H9 (cell line): ENCODE results near the gene KLHDC9. TPM values are rescaled to one million over a fixed set of nuclear protein-coding genes. Genes with fewer than 3 reads are reported as not detected.

Source experiments
- DNase-seq: peaks from one replicate; pipeline ENCODE4 v3.0.0-alpha.2; 2017
- H2AFZ ChIP-seq: one replicate; pipeline ENCODE4 v1.6.1; 2013; ENCODE audit warnings: mild to moderate bottlenecking, low read length, control low read depth, moderate library complexity
- H2AK5ac ChIP-seq: 2 replicates; pipeline ENCODE4 v1.6.1; 2013; ENCODE audit warnings: low read length, control low read depth, mixed read lengths; ENCODE audit not compliant: insufficient read length
- H2BK120ac ChIP-seq: one replicate; pipeline ENCODE4 v1.6.1; 2013; ENCODE audit warnings: low read depth, mild to moderate bottlenecking, low read length, control low read depth, inconsistent platforms; ENCODE audit not compliant: poor library complexity, severe bottlenecking
- H2BK12ac ChIP-seq: 2 replicates; pipeline ENCODE4 v1.6.1; 2013; ENCODE audit warnings: low read length, control low read depth, mixed read lengths, low read depth; ENCODE audit not compliant: insufficient read length
- H2BK15ac ChIP-seq: 2 replicates; pipeline ENCODE4 v1.6.1; 2013; ENCODE audit warnings: low read depth, low read length, control low read depth
- H2BK20ac ChIP-seq: one replicate; pipeline ENCODE4 v1.6.1; 2013; ENCODE audit warnings: low read depth, mild to moderate bottlenecking, low read length, control low read depth, inconsistent platforms; ENCODE audit not compliant: poor library complexity, severe bottlenecking
- H2BK5ac ChIP-seq: 2 replicates; pipeline ENCODE4 v1.6.1; 2013; ENCODE audit warnings: low read length, control low read depth, mixed read lengths; ENCODE audit not compliant: insufficient read length
- H3K14ac ChIP-seq: 2 replicates; pipeline ENCODE4 v1.6.1; 2013; ENCODE audit warnings: low read length, control low read depth; ENCODE audit not compliant: insufficient read depth
- H3K18ac ChIP-seq: 2 replicates; pipeline ENCODE4 v1.6.1; 2013; ENCODE audit warnings: low read depth, mild to moderate bottlenecking, mixed read lengths, low read length, control low read depth; ENCODE audit not compliant: insufficient read length
- H3K23ac ChIP-seq: 2 replicates; pipeline ENCODE4 v1.6.1; 2013; ENCODE audit warnings: low read length, control low read depth, mixed read lengths, low read depth; ENCODE audit not compliant: insufficient read length
- H3K23me2 ChIP-seq: 2 replicates; pipeline ENCODE4 v1.6.1; 2013; ENCODE audit warnings: low read depth, mild to moderate bottlenecking, mixed read lengths, low read length, control low read depth; ENCODE audit not compliant: insufficient read length, poor library complexity, severe bottlenecking
- H3K27ac ChIP-seq: 2 replicates; pipeline ENCODE4 v1.5.1; 2013; ENCODE audit warnings: low read length, control low read depth, mixed read lengths, low read depth; ENCODE audit not compliant: insufficient read length
- H3K27me3 ChIP-seq: 2 replicates; pipeline ENCODE4 v1.6.1; 2013; ENCODE audit warnings: low read length, control low read depth, inconsistent platforms; ENCODE audit not compliant: insufficient read depth
- H3K4ac ChIP-seq: 2 replicates; pipeline ENCODE4 v1.6.1; 2013; ENCODE audit warnings: low read depth, mild to moderate bottlenecking, control low read depth, inconsistent platforms, low read length, moderate library complexity
- H3K4me1 ChIP-seq: 2 replicates; pipeline ENCODE4 v1.6.1; 2013; ENCODE audit warnings: low read length, control low read depth, inconsistent platforms; ENCODE audit not compliant: insufficient read depth
- H3K4me2 ChIP-seq: 2 replicates; pipeline ENCODE4 v1.6.1; 2013; ENCODE audit warnings: low read length, control low read depth, mixed read lengths; ENCODE audit not compliant: insufficient read length, insufficient read depth
- H3K56ac ChIP-seq: 2 replicates; pipeline ENCODE4 v1.6.1; 2013; ENCODE audit warnings: low read depth, mild to moderate bottlenecking, mixed read lengths, low read length, control low read depth; ENCODE audit not compliant: insufficient read length
- H3K79me1 ChIP-seq: 2 replicates; pipeline ENCODE4 v1.6.1; 2013; ENCODE audit warnings: low read depth, mild to moderate bottlenecking, moderate library complexity, low read length, control low read depth, inconsistent platforms; ENCODE audit not compliant: insufficient read depth, poor library complexity, severe bottlenecking
- H3K79me2 ChIP-seq: 2 replicates; pipeline ENCODE4 v1.6.1; 2013; ENCODE audit warnings: low read length, control low read depth, inconsistent platforms; ENCODE audit not compliant: insufficient read depth
- H3K9ac ChIP-seq: 2 replicates; pipeline ENCODE4 v1.6.1; 2013; ENCODE audit warnings: low read length, control low read depth, mixed read lengths; ENCODE audit not compliant: insufficient read length; ENCODE audit errors: extremely low read depth
- H3K9me3 ChIP-seq: one replicate; pipeline ENCODE4 v1.6.1; 2013; ENCODE audit warnings: low read depth, low read length, inconsistent platforms; ENCODE audit not compliant: control insufficient read depth
- H3T11ph ChIP-seq: one replicate; pipeline ENCODE4 v1.6.1; 2013; ENCODE audit warnings: mild to moderate bottlenecking, low read length, control low read depth, inconsistent platforms
- H4K20me1 ChIP-seq: one replicate; pipeline ENCODE4 v1.6.1; 2013; ENCODE audit not compliant: control insufficient read depth, insufficient read length, insufficient read depth
- H4K5ac ChIP-seq: 2 replicates; pipeline ENCODE4 v1.6.1; 2013; ENCODE audit warnings: low read depth, mild to moderate bottlenecking, mixed read lengths, low read length, control low read depth; ENCODE audit not compliant: insufficient read length
- H4K8ac ChIP-seq: replicated peaks from 2 replicates; pipeline ENCODE4 v1.6.1; 2013; ENCODE audit warnings: low read length, control low read depth, mixed read lengths, low read depth; ENCODE audit not compliant: insufficient read length
- H4K91ac ChIP-seq: 2 replicates; pipeline ENCODE4 v1.6.1; 2013; ENCODE audit warnings: low read depth, mild to moderate bottlenecking, moderate library complexity, mixed read lengths, low read length, control low read depth; ENCODE audit not compliant: insufficient read length
- H3K27ac Mint-ChIP-seq, 3 experiments: 2 replicates in 2 of 3; 3 replicates in 1 of 3; pipeline ENCODE4 v1.8.0; 2020 to 2021; ENCODE audit warnings: mixed read lengths in 3 of 3, mild to moderate bottlenecking in 1 of 3, moderate library complexity in 1 of 3
- H3K27me3 Mint-ChIP-seq: 2 replicates; pipeline ENCODE4 v1.8.0; 2021; ENCODE audit warnings: low read depth, mild to moderate bottlenecking, moderate library complexity, mixed read lengths
- H3K36me3 Mint-ChIP-seq, 3 experiments: 2 replicates in 2 of 3; 3 replicates in 1 of 3; pipeline ENCODE4 v1.8.0; 2020 to 2021; ENCODE audit warnings: low read depth in 3 of 3, mixed read lengths in 3 of 3; ENCODE audit not compliant: insufficient read depth in 1 of 3
- H3K4me1 Mint-ChIP-seq, 2 experiments: 2 replicates each; pipeline ENCODE4 v1.8.0; 2020; ENCODE audit warnings: mixed read lengths in 2 of 2
- H3K4me3 Mint-ChIP-seq, 2 experiments: 2 replicates in 1 of 2; 3 replicates in 1 of 2; pipeline ENCODE4 v1.8.0; 2020 to 2021; ENCODE audit warnings: mild to moderate bottlenecking in 2 of 2, mixed read lengths in 2 of 2, moderate library complexity in 1 of 2
- H3K9me3 Mint-ChIP-seq, 2 experiments: 2 replicates in 1 of 2; 3 replicates in 1 of 2; pipeline ENCODE4 v1.8.0; 2020; ENCODE audit warnings: mild to moderate bottlenecking in 2 of 2, mixed read lengths in 2 of 2, moderate library complexity in 1 of 2
- CTCF ChIP-seq: fragments of 200-600 bp; sonication (generic); conservative IDR thresholded peaks from 3 replicates; pipeline ENCODE4 v1.8.0; 2021; ENCODE audit warnings: antibody characterized with exemption, mild to moderate bottlenecking
- whole genome bisulfite sequencing: extraction: QIAGEN DNeasy Blood & Tissue Kit; methylation state at CpG from one replicate; pipeline ENCODE4 v1.1.7; 2013; ENCODE audit warnings: missing lambda C conversion rate, low lambda C conversion rate, mixed read lengths; ENCODE audit not compliant: insufficient read length; ENCODE audit errors: extremely low coverage; 5-methylcytosine and 5-hydroxymethylcytosine counted together
- total RNA-seq: library from RNA; stranded (reverse); gene quantifications from 2 replicates; pipeline ENCODE4 v1.2.1, GENCODE V29; 2021

The KLHDC9 gene
- total RNA-seq, 1 experiment from 2014 or later, result 6.6 TPM

GRCh38 chr1:161070761-161071160, 27.4 kb upstream of the KLHDC9 start:
- no peaks in the 10 kb centered on the region for H3K23me2 ChIP-seq
- H3K14ac ChIP-seq, result no peak overlapping the region
- H3K9me3 ChIP-seq, result no peaks in the 10 kb centered on the region
- no peak overlapping the region for H3K27ac ChIP-seq
- no peak overlapping the region for H4K91ac ChIP-seq
- no CpG with 5 or more reads among the region's 4 CpGs for WGBS
- H3K27me3 ChIP-seq, result no peaks in the 10 kb centered on the region
- H3T11ph ChIP-seq, result no peak overlapping the region
- no peaks in the 10 kb centered on the region for H4K20me1 ChIP-seq
- no peak overlapping the region for H3K56ac ChIP-seq
- no peak overlapping the region; a peak in 1 of 7 replicates for H3K27ac Mint-ChIP-seq
- no peaks in the 10 kb centered on the region for H3K79me1 ChIP-seq
- no peak overlapping the region for H4K8ac ChIP-seq
- peaks cover 15% of the 10 kb centered on the region for H3K27me3 Mint-ChIP-seq
- H3K23ac ChIP-seq, result no peak overlapping the region
- H3K18ac ChIP-seq, result no peak overlapping the region
- no peak overlapping the region for H2BK20ac ChIP-seq
- peaks cover 12 to 15% of the 10 kb centered on the region in 2 experiments for H3K4me1 Mint-ChIP-seq
- H2BK5ac ChIP-seq, result no peak overlapping the region
- H3K4me2 ChIP-seq, result no peak overlapping the region
- TF ChIP-seq CTCF, result no peak
- no peak overlapping the region for H2BK120ac ChIP-seq
- no peak overlapping the region for H4K5ac ChIP-seq
- no peaks in the 10 kb centered on the region; a peak in 1 of 5 replicates for H3K9me3 Mint-ChIP-seq
- H2BK12ac ChIP-seq, result no peak overlapping the region
- H3K9ac ChIP-seq, result no peak overlapping the region
- no peak for DNase-seq
- no peaks in the 10 kb centered on the region for H3K4me1 ChIP-seq
- H3K79me2 ChIP-seq, result no peaks in the 10 kb centered on the region
- H2AFZ ChIP-seq, result no peak overlapping the region
- H3K4ac ChIP-seq, result no peak overlapping the region
- H3K36me3 Mint-ChIP-seq, result no peaks in the 10 kb centered on the region
- no peak overlapping the region for H2BK15ac ChIP-seq
- no peak overlapping the region for H3K4me3 Mint-ChIP-seq
- H2AK5ac ChIP-seq, result no peak overlapping the region
